Adrenal gland (tissue), 5 donors: ENCODE results near the gene CMIP.

Source experiments
- CTCF ChIP-seq, 6 experiments: fragments of 450-650 bp in 4 of 6; fragments of 200-600 bp in 2 of 6; sonication (generic) in 1 of 6; IDR thresholded peaks; 1 replicate in 5 of 6; 2 replicates in 1 of 6; pipeline versions ENCODE4 v1.5.1 to v1.8.0; 2016 to 2021; ENCODE audit warnings: antibody characterized with exemption in 6 of 6, mild to moderate bottlenecking in 2 of 6, moderate library complexity in 1 of 6
- POLR2A ChIP-seq, 2 donors: fragments of 450-650 bp; IDR thresholded peaks; one replicate each; pipeline ENCODE4 v1.6.1; 2017; ENCODE audit warnings: antibody characterized with exemption in 2 of 2, mild to moderate bottlenecking in 2 of 2, moderate library complexity in 1 of 2
- donor health status: DM: no; HTN: no; CAD: no.

- TF ChIP-seq CTCF (IDR thresholded peaks at IDR 0.05) (no peak), POLR2A (IDR thresholded peaks at IDR 0.05) (no peak)
These were observed 302.0 kb downstream of the CMIP start for GRCh38 chr16:81746566-81746965.
